GM12872 (cell line): ENCODE data around the gene GRIN2A.

Experiments
- TF ChIP-seq, protein P1 (sequence below): IDR thresholded peaks from 3 replicates; pipeline ENCODE4 v1.5.1; 2011; ENCODE audit warnings: low read depth, mild to moderate bottlenecking, low read length, moderate library complexity; ENCODE audit not compliant: insufficient read depth

Gene GRIN2A

DNA sequence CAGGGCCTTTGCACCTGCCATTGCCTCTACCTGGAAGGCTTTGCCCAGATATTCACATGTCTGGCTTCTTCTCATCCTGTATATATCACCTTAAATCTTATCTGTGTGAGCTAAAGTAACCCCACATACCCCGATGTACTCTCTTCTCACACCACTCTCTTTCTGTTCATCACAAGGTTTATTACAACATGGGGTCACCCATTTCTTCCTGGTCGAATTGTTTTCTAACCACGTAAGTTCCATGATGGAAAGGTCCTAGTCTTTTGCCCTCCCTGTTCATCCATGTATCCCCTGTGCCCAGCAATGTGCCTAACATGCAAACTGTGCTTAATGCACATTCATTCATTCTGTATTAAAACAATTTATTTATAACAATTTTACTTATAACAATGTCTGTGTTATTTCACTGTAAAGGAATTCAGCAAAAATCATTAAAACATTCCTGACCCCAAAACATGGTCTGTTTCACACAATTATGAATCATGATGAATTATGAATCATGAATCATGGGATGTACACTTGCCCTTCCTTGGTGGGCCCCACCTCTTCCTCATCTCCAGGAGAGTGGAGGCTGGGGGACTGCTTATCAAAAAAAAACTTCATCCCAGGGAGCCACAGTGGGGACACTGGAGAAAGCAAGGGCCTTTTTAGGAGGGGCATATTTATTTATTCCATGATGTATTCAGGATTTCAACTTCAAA, 336.4 kb downstream of the GRIN2A start:
- TF ChIP-seq, protein P1, sequence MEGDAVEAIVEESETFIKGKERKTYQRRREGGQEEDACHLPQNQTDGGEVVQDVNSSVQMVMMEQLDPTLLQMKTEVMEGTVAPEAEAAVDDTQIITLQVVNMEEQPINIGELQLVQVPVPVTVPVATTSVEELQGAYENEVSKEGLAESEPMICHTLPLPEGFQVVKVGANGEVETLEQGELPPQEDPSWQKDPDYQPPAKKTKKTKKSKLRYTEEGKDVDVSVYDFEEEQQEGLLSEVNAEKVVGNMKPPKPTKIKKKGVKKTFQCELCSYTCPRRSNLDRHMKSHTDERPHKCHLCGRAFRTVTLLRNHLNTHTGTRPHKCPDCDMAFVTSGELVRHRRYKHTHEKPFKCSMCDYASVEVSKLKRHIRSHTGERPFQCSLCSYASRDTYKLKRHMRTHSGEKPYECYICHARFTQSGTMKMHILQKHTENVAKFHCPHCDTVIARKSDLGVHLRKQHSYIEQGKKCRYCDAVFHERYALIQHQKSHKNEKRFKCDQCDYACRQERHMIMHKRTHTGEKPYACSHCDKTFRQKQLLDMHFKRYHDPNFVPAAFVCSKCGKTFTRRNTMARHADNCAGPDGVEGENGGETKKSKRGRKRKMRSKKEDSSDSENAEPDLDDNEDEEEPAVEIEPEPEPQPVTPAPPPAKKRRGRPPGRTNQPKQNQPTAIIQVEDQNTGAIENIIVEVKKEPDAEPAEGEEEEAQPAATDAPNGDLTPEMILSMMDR = no peak

DNA sequence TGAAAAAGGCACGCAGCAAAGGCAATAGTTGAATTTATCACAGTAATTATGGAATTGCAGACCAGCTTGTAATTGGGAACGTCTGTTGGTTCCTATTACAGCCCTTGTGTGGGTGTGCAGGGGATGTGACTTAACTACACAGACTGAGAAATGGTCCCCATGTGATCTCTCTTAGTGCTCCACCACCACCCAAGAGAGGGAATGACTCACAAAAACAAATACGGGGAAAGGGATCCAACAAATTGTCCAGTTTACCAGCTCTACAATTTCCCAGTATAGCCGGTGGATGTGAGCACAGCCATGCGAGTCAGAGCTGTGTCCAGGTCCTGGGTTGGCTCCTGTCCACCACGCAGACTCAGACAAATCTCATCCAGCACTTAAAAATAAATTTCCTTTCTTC, 337.9 kb downstream of the GRIN2A start:
- TF ChIP-seq, protein P1 = no peak

DNA sequence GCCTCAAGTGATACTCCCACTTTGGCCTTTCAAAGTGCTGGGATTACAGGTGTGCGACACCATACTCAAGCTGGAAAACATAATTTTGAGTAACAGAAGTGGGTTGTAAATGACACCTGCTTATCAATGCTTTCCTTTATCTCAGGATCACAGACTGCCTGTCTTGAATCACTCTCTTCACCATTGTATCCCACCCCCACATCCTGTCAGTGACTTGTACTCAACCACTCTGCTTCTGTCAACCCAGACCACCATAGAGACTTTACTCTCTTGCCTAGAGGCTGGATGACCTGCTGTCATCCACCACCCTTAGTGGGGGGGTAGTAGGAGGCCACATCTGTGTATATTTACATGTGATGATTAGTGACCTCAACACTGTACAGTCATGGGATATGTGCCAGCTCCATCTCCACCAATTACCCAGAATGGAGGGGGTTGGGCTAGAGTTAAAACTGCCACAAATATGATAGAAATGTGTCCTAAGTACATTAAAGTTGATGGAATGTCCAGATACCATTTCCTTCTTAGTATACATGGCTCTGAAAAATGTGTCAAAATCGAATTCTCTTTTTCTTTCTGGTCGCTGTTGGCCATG, 338.7 kb downstream of the GRIN2A start:
- TF ChIP-seq, protein P1 = no peak

- TF ChIP-seq, protein P1 = no peak
Observed at GRCh38 chr16:9840761-9841665, 341.2 kb downstream of the GRIN2A start.

GRCh38 chr16:9837481-9837880, 344.7 kb downstream of the GRIN2A start:
- TF ChIP-seq, protein P1 = no peak

DNA sequence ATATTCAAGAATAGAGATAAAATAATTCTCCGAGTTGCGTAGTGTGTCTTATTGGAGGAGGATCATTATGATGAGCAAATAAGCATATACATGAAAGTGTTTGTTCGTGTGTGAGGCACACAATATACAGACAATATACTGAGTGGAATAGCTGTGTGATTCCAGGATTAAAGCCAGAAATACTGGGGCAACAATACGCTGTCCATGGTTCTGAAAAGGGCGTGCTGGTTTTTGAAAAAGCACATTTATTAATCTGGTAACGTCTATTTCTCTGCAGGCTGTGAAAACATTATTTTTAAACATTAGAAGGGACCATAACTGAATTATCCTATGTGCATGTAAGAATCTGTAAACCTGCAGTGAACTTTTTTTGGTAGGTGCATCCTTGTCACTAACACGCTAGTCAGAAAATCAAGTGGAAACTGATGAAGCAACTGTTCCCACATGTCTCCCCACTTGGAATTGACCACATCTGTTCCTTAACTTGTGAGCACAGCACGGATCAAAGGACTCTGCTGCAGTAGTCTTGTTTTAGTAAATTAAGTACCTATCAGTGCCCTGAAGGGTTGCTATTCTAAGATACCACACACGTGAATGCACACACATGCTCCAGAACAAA, 346.0 kb downstream of the GRIN2A start:
- TF ChIP-seq, protein P1 = no peak
